HL-60 (cell line): ENCODE data around the gene SLC16A9.
"Not testable (repeated sequence)": the region's sequence is repeated elsewhere in the genome, so short reads cannot be mapped to it uniquely, and the experiment has no call there.

ENCODE experiments used
- CTCF ChIP-seq: IDR thresholded peaks from one replicate; pipeline ENCODE4 v1.5.1; 2011; ENCODE audit warnings: low read length, control low read depth, inconsistent platforms; ENCODE audit not compliant: insufficient read depth
- GABPA ChIP-seq: IDR thresholded peaks from 2 replicates; pipeline ENCODE4 v1.6.1; 2012; ENCODE audit warnings: low read depth
- POLR2AphosphoS5 ChIP-seq: IDR thresholded peaks from 2 replicates; pipeline ENCODE4 v1.6.1; 2012; ENCODE audit warnings: low read depth

- TF ChIP-seq CTCF, POLR2AphosphoS5, GABPA: not testable (repeated sequence)
Measured at GRCh38 chr10:59744762-59745161, 35.1 kb upstream of the SLC16A9 start.
